Fibroblast of skin of left quadriceps (primary cell): Measurements from ENCODE around the gene APBA2.

Experiments
- DNase-seq, 2 experiments: peaks; one replicate each; pipeline ENCODE4 v3.0.0-alpha.2; 2013; ENCODE audit warnings: low read depth in 2 of 2

Gene APBA2

DNA sequence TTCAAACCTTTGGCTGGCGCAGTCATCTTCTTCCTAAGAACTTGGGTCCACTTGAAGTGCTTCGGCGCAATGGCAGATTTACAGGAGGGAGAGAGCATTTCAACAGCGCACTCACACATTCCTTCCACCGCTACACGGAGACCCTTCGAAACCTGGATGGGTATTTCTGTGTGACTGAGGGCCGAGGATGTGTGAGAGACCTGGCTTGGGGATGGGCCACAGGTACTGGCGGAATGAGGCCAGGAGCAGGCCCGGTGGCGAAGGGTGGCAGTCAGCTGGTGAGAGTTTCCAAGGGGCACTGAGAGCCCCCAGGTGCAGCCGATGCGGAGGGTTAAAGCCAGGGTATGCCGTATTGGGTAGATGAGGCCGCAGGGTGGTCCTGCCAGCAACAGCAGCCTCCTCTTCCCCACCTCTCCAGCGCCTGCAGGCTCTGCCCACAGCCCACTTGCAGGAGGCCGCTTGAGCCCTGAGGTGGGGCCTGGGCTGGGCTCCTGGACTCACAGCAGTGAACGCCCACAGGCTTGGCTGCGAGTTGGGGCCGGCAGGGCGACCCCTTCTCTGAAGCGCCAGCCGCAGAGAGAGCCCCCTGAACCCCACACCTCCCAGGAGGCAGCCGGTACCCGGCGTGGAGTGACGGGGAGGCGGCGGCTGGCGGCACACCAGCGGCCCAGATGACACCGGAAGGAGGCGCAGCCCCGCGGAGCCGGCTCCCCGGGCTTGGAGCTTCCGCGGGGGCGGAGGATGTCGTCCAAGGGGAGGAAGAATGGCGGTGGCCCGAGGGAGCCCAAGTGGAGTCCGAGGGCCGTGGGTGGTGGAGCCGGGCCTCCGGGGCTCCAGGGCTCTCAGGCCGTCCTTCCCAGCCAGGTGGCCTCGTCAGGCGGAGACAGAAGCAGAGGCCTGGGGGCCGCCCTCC is 217.4 kb downstream of the APBA2 start:
- DNase-seq = peak; percentile 7 to 9

DNA sequence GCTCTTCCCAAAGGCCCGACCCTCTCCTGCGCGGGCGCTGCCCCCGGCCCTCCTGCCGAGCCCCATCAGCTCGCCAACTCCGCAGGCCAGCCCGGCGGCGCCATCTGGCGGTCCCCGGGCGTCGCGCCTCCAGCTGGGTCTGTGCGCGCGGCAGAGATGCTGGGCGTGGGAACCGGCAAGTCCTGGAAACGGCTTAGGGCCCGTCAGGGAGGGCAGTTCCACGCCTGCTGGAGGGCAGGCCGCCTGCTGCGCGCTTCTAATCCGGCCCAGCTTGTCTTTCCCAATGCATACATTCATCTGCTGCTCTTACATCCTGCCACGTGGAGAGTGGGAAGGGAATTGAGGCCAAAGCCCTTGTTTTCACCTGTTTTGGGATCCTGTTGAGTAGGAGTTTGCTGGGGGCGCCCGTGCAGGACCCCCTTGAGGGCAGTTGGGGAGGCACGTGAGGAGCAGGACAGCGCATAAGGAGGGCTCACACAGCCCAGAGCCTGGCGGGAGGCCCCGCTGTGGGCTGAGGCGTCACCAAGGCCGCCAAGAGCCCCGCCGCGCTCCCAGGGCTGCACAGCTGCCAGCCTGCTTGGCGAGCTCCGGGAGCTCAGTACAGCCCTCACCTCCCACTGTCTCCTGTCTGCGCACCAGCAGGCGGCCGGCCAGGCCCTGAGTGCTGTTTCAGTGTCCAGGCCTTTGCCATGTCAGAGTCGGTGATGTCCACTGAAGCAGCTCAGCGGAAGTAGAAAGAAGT is 218.2 kb downstream of the APBA2 start:
- peak; percentile 53 to 60 for DNase-seq

GRCh38 chr15:29104566-29104880 is 218.7 kb downstream of the APBA2 start:
- DNase-seq = no peak

GRCh38 chr15:29105151-29105854 is 219.5 kb downstream of the APBA2 start:
- no peak for DNase-seq

DNA sequence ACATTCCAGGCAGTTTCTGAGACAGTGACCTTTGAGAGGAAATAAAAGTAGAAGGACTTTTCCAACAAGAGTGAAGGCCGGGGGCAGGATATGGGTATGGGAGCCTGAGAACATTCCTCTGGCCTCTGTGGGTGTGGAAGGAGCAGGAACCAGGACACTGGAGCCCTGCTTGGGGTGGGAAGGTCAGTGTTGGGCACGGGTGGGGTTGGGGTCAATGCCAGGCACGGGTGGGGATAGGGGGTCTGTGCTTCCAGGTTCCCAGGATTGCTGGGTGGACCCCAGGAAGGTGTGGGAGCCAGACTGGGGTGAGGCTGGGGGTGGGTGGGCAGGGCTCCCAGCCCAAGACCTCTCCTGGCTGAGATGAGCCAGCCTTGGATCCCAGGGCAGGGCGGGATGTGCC is 220.3 kb downstream of the APBA2 start:
- no peak for DNase-seq

DNA sequence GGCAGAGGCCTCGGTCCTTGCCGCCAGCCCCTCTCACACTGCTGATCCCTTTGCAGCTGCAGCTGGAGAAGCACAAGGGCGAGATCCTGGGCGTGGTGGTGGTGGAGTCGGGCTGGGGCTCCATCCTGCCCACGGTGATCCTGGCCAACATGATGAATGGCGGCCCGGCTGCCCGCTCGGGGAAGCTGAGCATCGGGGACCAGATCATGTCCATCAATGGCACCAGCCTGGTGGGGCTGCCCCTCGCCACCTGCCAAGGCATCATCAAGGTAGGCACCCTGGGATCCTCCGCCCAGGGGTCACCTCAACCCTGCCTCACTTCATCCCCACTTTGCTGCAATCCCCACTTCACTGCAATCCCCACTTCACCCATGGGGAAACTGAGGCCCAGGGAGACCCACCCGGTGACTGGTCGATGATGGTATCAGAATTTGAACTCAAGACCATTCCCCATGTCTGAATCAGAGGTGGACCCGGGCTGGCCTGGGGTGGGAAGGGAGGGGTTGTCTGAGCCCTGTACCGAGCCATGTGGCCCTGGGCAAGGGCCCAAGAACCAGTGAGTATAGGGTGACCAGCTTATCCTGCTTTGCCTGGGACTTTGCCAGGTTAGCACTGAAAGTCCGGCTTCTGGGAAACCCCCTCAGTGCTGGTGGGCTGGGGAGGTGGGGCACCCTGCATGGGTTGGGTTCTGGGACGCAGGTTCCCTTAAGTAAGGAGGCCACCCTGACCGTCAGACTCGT is 220.9 kb downstream of the APBA2 start:
- DNase-seq = no peak

DNA sequence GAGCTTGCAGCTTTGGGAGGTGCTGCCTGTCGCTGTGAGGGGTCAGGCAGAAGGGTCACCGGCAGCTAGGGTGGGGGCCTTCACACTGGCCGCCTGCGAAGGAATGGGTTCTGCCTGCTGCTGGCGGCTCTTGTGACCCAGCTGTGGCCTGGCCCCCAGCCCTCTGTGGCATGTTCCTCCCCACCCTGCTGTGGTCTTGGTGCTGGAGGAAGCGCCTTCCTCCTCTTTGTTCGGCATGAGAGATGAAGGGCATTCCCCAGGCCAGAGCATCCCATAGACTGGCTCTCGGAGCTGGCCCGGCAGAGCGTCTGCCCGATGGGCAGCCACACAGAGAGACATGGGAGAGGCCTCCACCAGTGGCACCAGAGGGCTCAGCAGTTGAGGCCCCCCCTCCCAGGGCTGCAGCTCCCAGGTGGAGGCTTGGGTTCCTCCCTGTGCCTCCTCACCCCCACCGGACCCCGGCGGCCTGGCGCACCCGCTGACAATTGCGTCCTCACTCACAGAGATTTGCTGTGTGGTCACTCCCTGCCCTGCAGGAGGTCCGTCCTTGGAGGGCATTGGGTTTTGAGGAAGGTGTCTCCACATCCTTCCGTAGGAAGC is 221.6 kb downstream of the APBA2 start:
- DNase-seq = no peak

- no peak for DNase-seq
Measured at GRCh38 chr15:29107971-29108645, 222.3 kb downstream of the APBA2 start.

DNA sequence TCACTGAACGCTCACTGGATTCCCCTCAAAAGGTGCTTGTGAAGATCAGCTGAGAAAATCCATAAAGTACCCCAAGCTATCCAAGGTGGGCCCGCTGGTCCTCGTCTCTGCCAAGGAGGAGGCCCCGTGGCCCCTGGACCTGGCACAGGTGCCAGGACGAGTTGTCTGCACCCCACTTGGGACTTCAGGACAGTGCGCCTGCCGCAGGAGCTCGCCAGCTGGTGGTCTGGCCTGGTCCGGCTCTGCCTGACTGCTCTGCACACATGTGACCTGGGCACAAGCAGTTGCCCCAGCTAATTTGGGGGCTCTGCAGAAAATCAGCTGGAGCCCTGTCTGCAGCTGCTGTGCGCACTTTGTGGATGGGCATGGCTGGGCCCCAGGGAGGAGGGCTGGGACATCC is 224.0 kb downstream of the APBA2 start:
- no peak for DNase-seq

DNA sequence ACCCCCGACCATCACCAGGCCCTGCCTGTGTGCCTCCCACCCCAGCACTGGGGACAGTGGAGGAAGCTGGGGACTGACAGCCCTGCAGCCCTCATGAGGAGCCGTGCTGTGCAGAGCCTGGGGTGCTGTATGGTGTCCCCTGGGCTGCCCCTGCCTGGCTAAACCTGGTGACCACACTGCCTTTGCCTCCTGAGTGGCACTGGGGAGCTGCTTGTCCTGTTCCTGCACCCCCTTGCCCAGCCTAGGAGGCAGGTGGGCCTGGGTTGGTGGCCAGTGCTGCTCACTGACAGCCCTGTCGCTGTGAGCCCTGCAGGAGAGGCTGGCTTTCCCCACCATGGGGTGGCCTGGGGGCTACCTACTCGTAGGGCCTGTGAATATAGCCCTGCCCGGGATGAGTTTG is 224.4 kb downstream of the APBA2 start:
- DNase-seq = no peak

GRCh38 chr15:29110733-29111132 is 225.0 kb downstream of the APBA2 start:
- no peak for DNase-seq

GRCh38 chr15:29111705-29112281 is 226.0 kb downstream of the APBA2 start:
- DNase-seq = no peak

DNA sequence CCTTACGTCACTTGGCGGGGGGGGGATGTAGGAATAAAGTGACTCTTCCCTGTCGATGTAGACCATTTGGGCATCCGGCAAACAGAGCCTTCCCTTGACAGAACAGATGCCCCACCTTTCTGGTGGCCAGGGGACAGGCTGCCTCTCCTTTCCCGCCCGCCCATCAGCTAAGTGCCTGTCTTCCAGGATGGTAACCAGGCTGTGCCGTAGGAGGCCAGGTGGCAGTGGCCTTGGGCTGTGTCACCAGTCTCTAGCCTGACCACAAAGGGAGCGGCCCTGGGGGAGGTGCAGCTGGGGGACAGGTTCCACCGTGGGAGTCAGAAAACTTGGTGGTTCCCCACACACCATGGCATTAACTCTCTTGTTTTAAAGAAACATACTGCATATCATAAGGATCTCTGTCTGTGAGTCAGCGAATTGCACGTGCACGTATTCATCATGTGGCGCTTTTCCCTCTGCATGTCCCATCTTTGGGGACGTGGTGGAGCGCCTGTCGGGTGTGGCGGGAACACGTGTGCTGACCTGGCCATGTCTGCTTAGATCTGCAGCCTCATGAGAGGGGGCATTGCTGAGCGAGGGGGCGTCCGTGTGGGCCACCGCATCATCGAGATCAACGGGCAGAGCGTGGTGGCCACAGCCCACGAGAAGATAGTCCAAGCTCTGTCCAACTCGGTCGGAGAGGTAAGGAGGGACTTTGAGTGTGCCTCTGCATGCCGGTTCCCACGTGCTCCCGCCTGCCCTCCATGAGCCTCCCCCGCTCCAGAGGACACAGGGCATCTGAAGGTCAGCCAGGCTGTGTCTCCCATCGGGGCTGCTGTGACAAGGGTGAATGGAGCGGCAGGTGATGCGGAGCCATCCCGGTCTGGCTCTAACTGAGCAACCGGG is 227.8 kb downstream of the APBA2 start:
- DNase-seq = no peak

- no peak for DNase-seq
Measured at GRCh38 chr15:29114221-29115092, 228.7 kb downstream of the APBA2 start.

- no peak for DNase-seq
Measured at GRCh38 chr15:29115093-29115991, 229.6 kb downstream of the APBA2 start.

- DNase-seq = no peak
Measured at GRCh38 chr15:29116970-29117700, 231.4 kb downstream of the APBA2 start.

- no peak for DNase-seq
Measured at GRCh38 chr15:29117778-29118177, 232.0 kb downstream of the APBA2 start.
